Keratinocyte (primary cell): ENCODE measurements around the gene AEBP1.

Experiments
- CTCF ChIP-seq, 3 experiments: IDR thresholded peaks in 1 of 3; conservative IDR thresholded peaks in 1 of 3; optimal IDR thresholded peaks in 1 of 3; 2 replicates in 2 of 3; 3 replicates in 1 of 3; pipeline versions ENCODE3 to v1.5.1; 2011; ENCODE audit warnings: low read length in 3 of 3, mild to moderate bottlenecking in 3 of 3, moderate library complexity in 2 of 3, control low read depth in 1 of 3, inconsistent platforms in 1 of 3; ENCODE audit not compliant: insufficient read depth in 2 of 3; ENCODE audit errors: extremely low read depth in 1 of 3
- EZH2 ChIP-seq: IDR thresholded peaks from one replicate; pipeline ENCODE4 v1.6.1; 2012; ENCODE audit warnings: inconsistent platforms, mild to moderate bottlenecking, low read length, moderate library complexity

- TF ChIP-seq CTCF (optimal IDR thresholded peaks at IDR 0.05 in 1 of 3, IDR thresholded peaks at IDR 0.05 in 1 of 3, conservative IDR thresholded peaks at IDR 0.05 in 1 of 3; ENCODE audit: extremely low read depth in 1 of 3, insufficient read depth in 2 of 3, low read length in 3 of 3): no peak
- TF ChIP-seq EZH2: no peak
Observed at GRCh38 chr7:44100458-44101302, 3.5 kb upstream of the AEBP1 start.
